Measurements from ENCODE around the gene RDH16. TPM values are rescaled to one million over a fixed set of nuclear protein-coding genes. Genes with fewer than 3 reads are reported as not detected.
"Not testable (repeated sequence)": the region's sequence is repeated elsewhere in the genome, so short reads cannot be mapped to it uniquely, and the experiment has no call there.

Gene RDH16
- total RNA-seq, 6 donors from 2014 or later, result 0.46 to 0.98 (median 0.54) TPM; not detected in 1

DNA sequence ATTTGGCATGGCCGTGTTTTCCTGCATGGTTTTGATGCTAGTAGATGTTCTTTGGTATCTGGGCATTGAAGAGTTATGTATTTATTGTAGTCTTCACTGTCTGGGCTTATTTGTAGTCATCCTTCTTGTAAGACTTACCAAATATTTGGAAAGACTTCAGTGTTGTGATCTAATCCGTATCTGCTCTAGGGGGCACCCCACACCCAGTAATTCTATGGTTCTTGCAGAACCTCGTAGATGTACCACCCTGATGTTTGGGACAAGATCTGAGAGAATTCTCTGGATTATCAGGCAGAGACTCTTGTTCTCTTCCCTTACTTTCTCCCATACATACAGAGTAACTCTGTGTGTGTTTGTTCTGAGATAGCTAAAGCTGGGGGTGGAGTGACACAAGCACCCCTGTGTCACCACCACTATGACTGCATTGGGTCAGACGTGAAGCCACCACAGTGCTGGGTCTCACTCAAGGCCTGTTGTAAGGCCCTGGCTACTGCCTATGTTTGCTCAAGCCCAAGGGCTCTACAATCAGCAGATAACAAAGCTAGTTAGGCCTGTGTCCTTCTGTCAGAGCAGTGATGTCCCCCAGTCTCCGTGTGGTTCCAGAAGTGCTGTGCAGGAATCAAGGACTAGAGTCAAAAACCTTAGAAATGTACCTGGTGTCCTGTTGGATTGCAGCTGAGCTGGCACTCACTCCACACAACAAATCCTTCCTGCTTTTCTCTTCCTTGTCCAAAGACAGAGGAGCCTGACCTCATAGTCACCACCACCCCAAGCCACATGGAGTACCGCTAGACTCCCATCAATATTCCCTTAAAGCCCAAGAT is 9.6 kb downstream of the RDH16 start:
- no peak for DNase-seq

DNA sequence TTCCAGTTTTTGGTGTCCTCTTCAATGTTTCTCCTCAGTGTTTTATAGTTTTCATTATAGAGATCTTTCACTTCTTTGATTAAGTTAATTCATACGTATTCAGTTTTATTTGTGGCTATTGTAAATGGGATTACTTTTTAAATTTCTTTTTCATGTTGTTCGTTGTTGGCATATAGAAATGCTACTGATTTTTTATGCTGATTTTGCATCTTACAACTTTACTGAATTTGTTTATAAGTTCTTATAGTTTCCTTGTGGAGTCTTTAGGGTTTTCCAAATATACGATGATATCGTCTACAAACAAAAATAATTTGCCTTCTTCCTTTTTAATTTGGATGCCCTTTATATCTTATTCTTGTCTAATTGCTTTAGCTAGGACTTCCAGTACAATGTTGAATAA is 13.5 kb downstream of the RDH16 start:
- DNase-seq (no peak), ATAC-seq (ENCODE audit: low FRiP score in 2 of 2) (no peak)
- H3K27me3 ChIP-seq, result no peaks in the 10 kb centered on the region
- H3K4me3 ChIP-seq, result no peak overlapping the region
- TF ChIP-seq POLR2A (IDR thresholded peaks at IDR 0.05), result no peak
- TF ChIP-seq EP300 (IDR thresholded peaks at IDR 0.05), result no peak
- no peaks in the 10 kb centered on the region for H3K36me3 ChIP-seq
- WGBS, 2 donors, result 94 to 95% methylated on average over 4 of the region's 4 CpGs
- no peak overlapping the region for H3K27ac ChIP-seq
- no peaks in the 10 kb centered on the region for H3K9me3 ChIP-seq
- peaks cover 0 to 10% (median 5%) of the 10 kb centered on the region in 4 donors for H3K4me1 ChIP-seq

More for the DNA sequence above, 9.6 kb downstream of the RDH16 start:
- no peaks in the 10 kb centered on the region for H3K9me3 ChIP-seq
- no peaks in the 10 kb centered on the region for H3K4me1 ChIP-seq
- WGBS, 2 donors, result 63 to 75% methylated on average over 6 of the region's 6 CpGs
- ATAC-seq (ENCODE audit: low FRiP score in 2 of 2), result no peak
- no peaks in the 10 kb centered on the region for H3K36me3 ChIP-seq
- no peak overlapping the region for H3K4me3 ChIP-seq
- no peak overlapping the region for H3K27ac ChIP-seq
- TF ChIP-seq, protein P1, sequence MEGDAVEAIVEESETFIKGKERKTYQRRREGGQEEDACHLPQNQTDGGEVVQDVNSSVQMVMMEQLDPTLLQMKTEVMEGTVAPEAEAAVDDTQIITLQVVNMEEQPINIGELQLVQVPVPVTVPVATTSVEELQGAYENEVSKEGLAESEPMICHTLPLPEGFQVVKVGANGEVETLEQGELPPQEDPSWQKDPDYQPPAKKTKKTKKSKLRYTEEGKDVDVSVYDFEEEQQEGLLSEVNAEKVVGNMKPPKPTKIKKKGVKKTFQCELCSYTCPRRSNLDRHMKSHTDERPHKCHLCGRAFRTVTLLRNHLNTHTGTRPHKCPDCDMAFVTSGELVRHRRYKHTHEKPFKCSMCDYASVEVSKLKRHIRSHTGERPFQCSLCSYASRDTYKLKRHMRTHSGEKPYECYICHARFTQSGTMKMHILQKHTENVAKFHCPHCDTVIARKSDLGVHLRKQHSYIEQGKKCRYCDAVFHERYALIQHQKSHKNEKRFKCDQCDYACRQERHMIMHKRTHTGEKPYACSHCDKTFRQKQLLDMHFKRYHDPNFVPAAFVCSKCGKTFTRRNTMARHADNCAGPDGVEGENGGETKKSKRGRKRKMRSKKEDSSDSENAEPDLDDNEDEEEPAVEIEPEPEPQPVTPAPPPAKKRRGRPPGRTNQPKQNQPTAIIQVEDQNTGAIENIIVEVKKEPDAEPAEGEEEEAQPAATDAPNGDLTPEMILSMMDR (IDR thresholded peaks at IDR 0.05), result peak in 1 of 6 experiments; percentile 19
- TF ChIP-seq POLR2AphosphoS5 (IDR thresholded peaks at IDR 0.05) (no peak), EP300 (IDR thresholded peaks at IDR 0.05) (no peak)
- no peaks in the 10 kb centered on the region for H3K27me3 ChIP-seq

DNA sequence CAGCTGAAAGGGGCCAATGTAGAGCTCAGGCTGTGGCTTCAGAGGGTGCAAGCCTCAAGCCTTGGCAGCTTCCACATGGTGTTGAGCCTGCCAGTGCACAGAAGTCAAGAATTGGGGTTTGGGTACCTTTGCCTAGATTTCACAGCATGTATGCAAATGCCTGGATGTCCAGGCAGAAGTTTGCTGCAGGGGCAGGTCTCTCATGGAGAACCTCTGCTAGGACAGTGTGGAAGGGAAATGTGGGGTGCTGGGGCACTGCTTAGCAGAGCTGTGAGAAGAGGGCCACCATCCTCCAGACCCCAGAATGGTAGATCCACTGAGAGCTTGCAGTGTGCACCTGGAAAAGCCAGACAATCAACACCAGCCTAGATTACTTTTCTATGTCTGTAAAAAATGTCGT is 14.0 kb downstream of the RDH16 start:
- whole genome bisulfite sequencing, 2 donors, result 80 to 97% methylated on average over 1 of the region's 1 CpG
- H3K4me3 ChIP-seq; H3K36me3 ChIP-seq; DNase-seq; H3K4me1 ChIP-seq; ATAC-seq (ENCODE audit: low FRiP score in 2 of 2); H3K27ac ChIP-seq; H3K9me3 ChIP-seq; H3K27me3 ChIP-seq: not testable (repeated sequence)

DNA sequence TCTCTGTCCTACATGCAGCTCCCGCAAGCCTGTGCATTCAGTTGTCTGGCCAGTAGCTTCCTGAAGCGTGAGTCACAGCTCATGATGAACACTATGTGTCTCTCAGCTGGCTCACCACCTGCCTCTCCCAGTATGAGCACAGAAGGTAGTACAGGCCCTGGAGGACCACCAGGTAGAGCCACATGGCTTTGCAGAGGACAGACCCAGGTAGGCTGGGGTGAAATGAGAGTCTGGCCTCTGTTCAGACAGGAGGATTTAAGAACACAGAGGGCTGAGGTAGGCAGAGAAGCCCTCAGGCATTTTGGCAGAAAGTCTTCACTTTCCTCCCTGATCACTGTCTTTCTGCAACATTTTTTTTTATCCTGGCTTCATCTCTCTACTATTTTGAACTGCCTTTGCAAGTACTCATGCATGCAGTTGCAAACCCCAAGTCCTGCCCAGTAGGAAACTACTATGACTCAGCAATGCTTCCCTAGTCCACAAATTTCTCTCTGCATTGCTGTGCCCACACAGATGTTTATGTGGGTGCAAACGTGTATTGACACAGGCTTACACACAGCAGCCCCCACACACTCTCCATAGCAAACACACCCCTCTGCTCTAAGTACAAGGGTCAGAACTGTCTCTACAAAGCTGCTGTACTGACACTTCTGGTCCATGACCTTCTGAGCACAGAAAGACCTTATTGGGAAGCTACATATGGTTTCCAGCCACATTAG is 15.9 kb downstream of the RDH16 start:
- no peak overlapping the region for H3K27ac ChIP-seq
- TF ChIP-seq POLR2AphosphoS5 (IDR thresholded peaks at IDR 0.05), result no peak
- TF ChIP-seq EP300 (IDR thresholded peaks at IDR 0.05), result no peak
- TF ChIP-seq, protein P1 (IDR thresholded peaks at IDR 0.05), result no peak
- no peak for TF ChIP-seq POLR2A (IDR thresholded peaks at IDR 0.05)
- WGBS, 2 donors, result 9 to 44% methylated on average over 1 to 3 of the region's 3 CpGs

DNA sequence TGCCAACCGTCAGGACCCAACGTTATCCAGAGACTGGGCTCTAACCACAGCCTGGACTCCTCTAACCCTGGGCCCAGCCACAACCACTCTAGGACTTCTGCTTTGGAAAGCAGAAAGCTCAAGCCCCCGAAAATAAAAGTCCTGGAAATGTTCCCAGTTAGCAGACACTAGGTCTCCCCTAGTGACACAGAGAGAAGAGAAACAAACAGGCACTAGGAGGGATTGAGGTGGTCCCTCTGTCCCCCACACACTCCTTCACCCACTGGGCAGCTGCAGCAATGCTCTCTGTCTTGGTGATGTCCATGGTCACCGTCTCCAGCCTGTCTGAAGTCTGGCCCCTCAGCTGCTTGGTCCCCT is 16.5 kb downstream of the RDH16 start:
- not testable (repeated sequence) for H3K27me3 ChIP-seq, H3K36me3 ChIP-seq, H3K9me3 ChIP-seq, H3K27ac ChIP-seq, H3K4me1 ChIP-seq, DNase-seq, H3K4me3 ChIP-seq
- peak in 1 of 2 donors; percentile 6 for ATAC-seq (ENCODE audit: low FRiP score in 2 of 2)
- WGBS, 2 donors, result 0% methylated on average over 1 of the region's 4 CpGs; no CpG with 5 or more reads in 1 of the 2 donors

More for the DNA sequence above, 15.9 kb downstream of the RDH16 start:
- ATAC-seq (ENCODE audit: low FRiP score in 2 of 2) (peak; percentile 46 to 68), DNase-seq (no peak)
- H3K4me3 ChIP-seq, result no peak overlapping the region
- no peaks in the 10 kb centered on the region for H3K27me3 ChIP-seq
- peaks cover 0 to 10% (median 5%) of the 10 kb centered on the region in 4 donors for H3K4me1 ChIP-seq
- no peaks in the 10 kb centered on the region for H3K36me3 ChIP-seq
- no peaks in the 10 kb centered on the region for H3K9me3 ChIP-seq

DNA sequence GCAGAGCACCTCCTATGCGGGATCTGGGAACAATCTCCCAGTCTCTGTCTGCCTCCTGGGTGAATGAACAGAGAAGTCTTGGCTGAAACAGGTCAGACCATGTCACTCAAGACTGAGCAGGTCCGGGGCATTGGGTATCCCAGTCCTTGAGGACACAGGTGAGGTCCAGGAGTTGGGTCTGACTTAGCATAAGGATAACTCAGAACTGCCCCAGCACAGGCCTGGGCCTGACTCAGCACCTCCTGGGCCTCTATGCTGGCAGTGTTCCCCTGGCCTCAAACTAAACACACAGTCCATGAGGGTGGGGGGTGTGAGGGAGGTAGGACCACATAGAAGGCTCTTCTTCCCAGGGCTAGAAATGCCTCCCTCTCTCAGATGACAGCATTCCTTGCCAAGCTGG is 21.7 kb downstream of the RDH16 start:
- ATAC-seq (ENCODE audit: low FRiP score in 2 of 2), result no peak

More for the DNA sequence above, 21.7 kb downstream of the RDH16 start:
- Histone ChIP-seq H3K36me3 (no peaks in the 10 kb centered on the region), H3K9me3 (no peaks in the 10 kb centered on the region), H3K4me3 (no peak overlapping the region), H3K4me1 (peaks cover 15 to 23% (median 18%) of the 10 kb centered on the region in 4 donors), H3K27me3 (no peaks in the 10 kb centered on the region), H3K27ac (no peak overlapping the region)
- no peak for DNase-seq
- WGBS, 2 donors, result 83 to 94% methylated on average over 2 of the region's 2 CpGs
- TF ChIP-seq, protein P1 (IDR thresholded peaks at IDR 0.05), result no peak
- TF ChIP-seq EP300 (IDR thresholded peaks at IDR 0.05), result no peak
- TF ChIP-seq POLR2AphosphoS5 (IDR thresholded peaks at IDR 0.05), result no peak
- TF ChIP-seq POLR2A (IDR thresholded peaks at IDR 0.05), result no peak
